T-cell (primary cell): ENCODE results near the gene BCOR. TPM values are rescaled to one million over a fixed set of nuclear protein-coding genes. Genes with fewer than 3 reads are reported as not detected.

Experiments
- ATAC-seq, 4 experiments: fragments of 200-7000 bp in 3 of 4; fragments of 150-1000 bp in 1 of 4; cut with Tn5 transposase; replicated peaks in 1 of 4; 1 replicate in 3 of 4; 2 replicates in 1 of 4; pipeline ENCODE4 v1.10.0; 2021; ENCODE audit warnings: moderate library complexity in 3 of 4, mild to moderate bottlenecking in 2 of 4, moderate number of reproducible peaks in 1 of 4
- CTCF ChIA-PET, 2 donors: fragments of 300-600 bp; sonication (Branson Sonifier 250); formaldehyde crosslinking; loops; one replicate each; lab custom pipeline; 2022; ENCODE audit warnings: antibody characterized with exemption in 2 of 2; lab: Charles Lee
- POLR2A ChIA-PET, 2 donors: fragments of 300-600 bp; sonication (Branson Sonifier 250); formaldehyde crosslinking; loops; one replicate each; lab custom pipeline; 2022; ENCODE audit warnings: antibody characterized with exemption in 2 of 2; lab: Charles Lee
- DNase-seq, 35 experiments: peaks; one replicate each; pipeline versions ENCODE4 v3.0.0 to v3.0.0-alpha.2; 2013 to 2023
- H3K27ac ChIP-seq: one replicate; pipeline ENCODE4 v1.5.1; 2013; ENCODE audit warnings: low read length
- H3K27me3 ChIP-seq, 2 experiments: replicated peaks in 1 of 2; 1 replicate in 1 of 2; 2 replicates in 1 of 2; pipeline versions ENCODE4 v1.6.1 to v1.7.0; 2013; ENCODE audit warnings: low read length in 1 of 2, mixed read lengths in 1 of 2; ENCODE audit not compliant: control insufficient read depth in 2 of 2, insufficient read depth in 2 of 2; ENCODE audit errors: extremely low read depth in 1 of 2
- H3K36me3 ChIP-seq, 2 donors: 1 replicate in 1 of 2; 2 replicates in 1 of 2; pipeline versions ENCODE4 v1.6.1 to v1.7.0; 2013; ENCODE audit warnings: low read length in 1 of 2; ENCODE audit not compliant: control insufficient read depth in 2 of 2, insufficient read depth in 1 of 2; ENCODE audit errors: extremely low read depth in 1 of 2
- H3K4me1 ChIP-seq, 2 experiments: 1 replicate in 1 of 2; 2 replicates in 1 of 2; pipeline versions ENCODE4 v1.6.1 to v1.7.0; 2013; ENCODE audit warnings: low read length in 2 of 2, mixed read lengths in 1 of 2; ENCODE audit not compliant: insufficient read depth in 2 of 2, control insufficient read depth in 1 of 2; ENCODE audit errors: extremely low read depth in 1 of 2
- H3K4me3 ChIP-seq, 2 donors: 1 replicate in 1 of 2; 2 replicates in 1 of 2; pipeline versions ENCODE4 v1.5.1 to v1.7.0; 2013; ENCODE audit warnings: mild to moderate bottlenecking in 2 of 2, low read length in 1 of 2, moderate library complexity in 1 of 2; ENCODE audit not compliant: control insufficient read depth in 1 of 2; ENCODE audit errors: extremely low read depth in 1 of 2
- H3K9me3 ChIP-seq: 2 replicates; pipeline ENCODE4 v1.7.0; 2013
- H3K27ac Mint-ChIP-seq, 2 donors: one replicate each; pipeline ENCODE4 v1.8.0; 2020 to 2021; ENCODE audit warnings: mild to moderate bottlenecking in 2 of 2, mixed read lengths in 2 of 2
- H3K27me3 Mint-ChIP-seq, 2 donors: one replicate each; pipeline ENCODE4 v1.8.0; 2021 to 2022; ENCODE audit warnings: mixed read lengths in 2 of 2
- H3K36me3 Mint-ChIP-seq: one replicate; pipeline ENCODE4 v1.8.0; 2021; ENCODE audit warnings: mixed read lengths
- H3K4me1 Mint-ChIP-seq, 3 donors: one replicate each; pipeline ENCODE4 v1.8.0; 2020 to 2022; ENCODE audit warnings: mixed read lengths in 3 of 3, mild to moderate bottlenecking in 1 of 3
- H3K4me3 Mint-ChIP-seq, 3 donors: one replicate each; pipeline ENCODE4 v1.8.0; 2020 to 2022; ENCODE audit warnings: mild to moderate bottlenecking in 3 of 3, mixed read lengths in 3 of 3, moderate library complexity in 3 of 3
- H3K9me3 Mint-ChIP-seq, 3 donors: one replicate each; pipeline ENCODE4 v1.8.0; 2020 to 2022; ENCODE audit warnings: mixed read lengths in 3 of 3
- WGBS: methylation state at CpG from one replicate; pipeline ENCODE4 v1.1.5; 2013; ENCODE audit warnings: missing lambda C conversion rate; ENCODE audit not compliant: insufficient coverage; 5-methylcytosine and 5-hydroxymethylcytosine counted together
- total RNA-seq, 35 experiments: library from RNA in 6 of 35; stranded (reverse) in 6 of 35; fragments of 120-200 nt in 1 of 35; gene quantifications; one replicate each; pipeline versions ENCODE4 v1.2.1 to v1.2.4 and lab custom pipeline; 2013 to 2026

Gene BCOR
- total RNA-seq, 5 donors from 2014 or later (not counting 1 experiment from before 2014, with no cell fraction given), result 24.4 to 49.2 (median 42.2) TPM

DNA sequence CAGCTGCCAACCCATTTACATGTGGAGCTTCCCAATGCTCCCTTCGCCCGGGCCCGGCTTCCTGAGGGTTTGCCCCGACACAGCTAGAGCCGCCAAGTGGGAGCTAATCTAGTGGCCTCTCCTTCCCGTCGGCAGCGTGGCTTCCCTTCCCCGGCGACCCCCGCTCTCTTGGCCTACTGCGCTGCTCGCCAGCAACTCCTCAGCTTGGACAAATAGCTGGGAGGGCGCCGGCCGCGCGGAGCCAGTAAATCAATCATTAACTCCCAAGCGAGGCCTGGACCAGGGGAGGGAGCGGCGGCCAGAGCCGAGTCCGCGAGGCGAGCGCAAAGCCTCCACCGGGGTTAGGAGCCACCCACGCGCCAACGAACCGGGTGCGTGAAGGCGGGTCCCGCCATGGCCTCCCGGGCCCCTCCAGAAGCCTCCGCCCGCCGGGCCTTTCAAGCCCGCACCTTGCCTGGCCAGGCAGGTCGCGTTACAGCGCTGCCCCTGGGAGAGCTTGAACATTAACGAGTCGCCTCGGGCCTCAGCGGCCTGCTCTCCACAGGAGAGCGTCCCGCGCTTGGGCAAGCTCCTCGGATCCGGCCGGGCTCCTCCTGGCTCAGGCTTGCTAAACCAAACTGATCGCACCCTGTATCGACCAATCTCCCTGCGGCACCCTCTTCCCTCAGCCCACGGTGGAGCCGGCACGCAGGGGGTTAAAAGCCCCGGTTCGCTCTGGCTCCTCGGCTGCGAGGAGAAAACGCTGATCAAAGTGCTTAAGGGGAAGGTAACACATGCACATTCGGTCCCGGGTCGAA, 10.6 kb upstream of the BCOR start:
- Mint-ChIP-seq H3K36me3 (no peaks in the 10 kb centered on the region), H3K27ac (no peak overlapping the region), H3K27me3 (peaks cover 0 to 18% of the 10 kb centered on the region in 2 donors), H3K4me3 (peak overlapping the region; percentile 59 to 84 (median 64)), H3K4me1 (peaks cover 10 to 22% (median 15%) of the 10 kb centered on the region in 3 donors), H3K9me3 (no peaks in the 10 kb centered on the region)
- 50% methylated on average over 27 of the region's 66 CpGs for WGBS
- H3K4me3 ChIP-seq, result peak overlapping the region; percentile 32 to 65
- peaks cover 7 to 32% of the 10 kb centered on the region in 2 experiments for H3K4me1 ChIP-seq
- ChIA-PET POLR2A (no interaction called here), CTCF (no interaction called here)
- DNase-seq (no peak), ATAC-seq (no peak)
- H3K27ac ChIP-seq, result no peak overlapping the region
- no peaks in the 10 kb centered on the region for H3K36me3 ChIP-seq
- peaks cover 0 to 2% of the 10 kb centered on the region in 2 experiments for H3K27me3 ChIP-seq
- no peaks in the 10 kb centered on the region for H3K9me3 ChIP-seq

DNA sequence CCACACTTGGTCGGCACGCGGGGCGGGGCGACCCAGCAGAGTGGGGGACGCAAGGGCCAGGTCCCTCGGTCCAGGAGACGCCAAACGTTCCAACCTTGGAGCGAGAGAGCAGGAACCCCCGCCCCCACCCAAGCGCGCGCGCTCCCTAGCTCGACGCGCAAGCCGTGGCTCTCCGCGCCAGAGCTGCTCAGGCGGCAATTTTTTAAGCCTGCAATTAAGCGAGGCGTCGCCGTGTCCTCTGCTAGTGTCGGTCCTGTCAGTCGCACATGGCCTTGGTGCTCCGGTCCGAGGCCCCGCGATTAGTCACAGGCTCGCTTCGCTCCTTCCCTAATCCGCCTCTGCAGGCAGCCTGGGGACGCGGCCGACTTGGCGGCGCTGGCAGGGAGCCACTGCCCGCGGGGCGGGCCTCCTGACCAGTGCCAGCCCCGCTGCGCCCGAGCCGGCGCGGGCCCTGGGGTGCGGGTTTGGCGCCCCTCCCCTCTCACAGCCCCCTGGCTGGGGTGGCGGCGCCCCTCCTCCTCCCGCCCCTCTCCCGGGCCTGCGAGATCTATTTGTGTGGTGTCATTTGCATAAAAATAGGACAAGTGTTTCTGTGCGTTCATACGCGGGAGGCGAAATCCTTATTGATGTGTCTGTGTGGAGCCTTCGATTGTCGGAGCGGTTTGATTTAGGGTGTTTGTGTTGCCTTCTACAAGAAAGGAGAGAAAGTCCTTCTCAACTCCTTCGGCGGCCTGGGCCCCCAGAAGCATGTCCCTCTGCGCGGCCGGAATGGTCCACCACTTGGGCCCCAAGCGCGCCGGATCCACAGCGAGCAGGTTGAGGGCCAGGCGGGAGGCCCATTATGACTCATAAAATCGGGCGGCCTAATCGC, 9.8 kb upstream of the BCOR start:
- Histone ChIP-seq H3K27me3 (peaks cover 0 to 2% of the 10 kb centered on the region in 2 experiments), H3K27ac (no peak overlapping the region), H3K9me3 (no peaks in the 10 kb centered on the region), H3K36me3 (no peaks in the 10 kb centered on the region), H3K4me3 (peak overlapping the region; percentile 58 to 64), H3K4me1 (peaks cover 7 to 32% of the 10 kb centered on the region in 2 experiments)
- Mint-ChIP-seq H3K9me3 (no peaks in the 10 kb centered on the region), H3K4me3 (peak overlapping the region; percentile 78 to 84 (median 79)), H3K36me3 (no peaks in the 10 kb centered on the region), H3K27ac (peak overlapping the region in 1 of 2 donors; percentile 55), H3K27me3 (peaks cover 0 to 18% of the 10 kb centered on the region in 2 donors), H3K4me1 (peaks cover 10 to 22% (median 15%) of the 10 kb centered on the region in 3 donors)
- DNase-seq (peak in 3 of 35 experiments; percentile 18 to 44 (median 30)), ATAC-seq (no peak)
- CTCF ChIA-PET, result no interaction called here
- 44% methylated on average over 34 of the region's 76 CpGs for WGBS
- POLR2A ChIA-PET, result interaction anchor here in 1 of 2 donors (0.6 kb wide), 1 partner anchor 8 kb away, joined by 5 read pairs; no protein-coding TSS in a partner anchor

DNA sequence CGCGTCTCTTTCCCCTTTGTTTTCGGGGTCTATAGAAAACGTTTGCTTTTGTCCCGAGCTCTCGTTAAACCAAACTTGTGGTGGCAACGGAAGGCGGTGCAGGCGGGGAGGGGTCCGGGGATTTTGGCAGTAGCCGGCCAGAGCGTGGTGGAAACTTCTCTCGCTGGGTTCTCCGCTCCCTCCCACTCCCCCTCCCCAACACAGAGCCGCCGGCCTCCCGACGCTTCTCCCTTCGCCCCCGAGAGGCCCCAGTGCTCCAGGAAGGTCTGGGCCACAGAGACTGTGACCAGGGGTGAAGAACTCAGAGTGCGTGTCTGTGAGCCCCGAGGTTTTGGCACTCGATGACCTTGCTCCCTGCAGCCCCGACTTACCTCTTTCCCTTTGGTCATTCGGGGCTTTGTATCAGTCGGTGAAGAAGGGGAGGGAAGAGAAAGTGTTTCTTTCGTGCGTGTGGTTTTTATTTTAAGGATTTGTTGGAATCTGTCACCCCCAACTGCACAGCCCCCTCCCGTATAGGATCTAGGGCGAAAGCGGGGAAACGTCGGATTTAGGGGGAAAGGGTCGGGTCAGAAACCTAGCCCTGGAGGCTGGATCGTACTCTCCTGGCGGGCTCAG, 9.0 kb upstream of the BCOR start:
- Mint-ChIP-seq H3K27ac (peak overlapping the region; percentile 55 to 83), H3K4me3 (peak overlapping the region; percentile 78 to 84 (median 79)), H3K4me1 (peaks cover 10 to 22% (median 15%) of the 10 kb centered on the region in 3 donors), H3K9me3 (no peaks in the 10 kb centered on the region), H3K27me3 (peaks cover 0 to 13% of the 10 kb centered on the region in 2 donors), H3K36me3 (no peaks in the 10 kb centered on the region)
- Histone ChIP-seq H3K27me3 (peaks cover 0 to 2% of the 10 kb centered on the region in 2 experiments), H3K9me3 (no peaks in the 10 kb centered on the region), H3K4me3 (peak overlapping the region; percentile 58 to 64), H3K36me3 (no peaks in the 10 kb centered on the region), H3K27ac (no peak overlapping the region), H3K4me1 (peaks cover 7 to 32% of the 10 kb centered on the region in 2 experiments)
- ATAC-seq (peak in 1 of 4 experiments; percentile 4), DNase-seq (no peak)
- ChIA-PET POLR2A (interaction anchor here in 1 of 2 donors (0.7 kb wide), 1 partner anchor 9 kb away, joined by 3 read pairs; no protein-coding TSS in a partner anchor), CTCF (no interaction called here)
- WGBS, result 2% methylated on average over 7 of the region's 36 CpGs

DNA sequence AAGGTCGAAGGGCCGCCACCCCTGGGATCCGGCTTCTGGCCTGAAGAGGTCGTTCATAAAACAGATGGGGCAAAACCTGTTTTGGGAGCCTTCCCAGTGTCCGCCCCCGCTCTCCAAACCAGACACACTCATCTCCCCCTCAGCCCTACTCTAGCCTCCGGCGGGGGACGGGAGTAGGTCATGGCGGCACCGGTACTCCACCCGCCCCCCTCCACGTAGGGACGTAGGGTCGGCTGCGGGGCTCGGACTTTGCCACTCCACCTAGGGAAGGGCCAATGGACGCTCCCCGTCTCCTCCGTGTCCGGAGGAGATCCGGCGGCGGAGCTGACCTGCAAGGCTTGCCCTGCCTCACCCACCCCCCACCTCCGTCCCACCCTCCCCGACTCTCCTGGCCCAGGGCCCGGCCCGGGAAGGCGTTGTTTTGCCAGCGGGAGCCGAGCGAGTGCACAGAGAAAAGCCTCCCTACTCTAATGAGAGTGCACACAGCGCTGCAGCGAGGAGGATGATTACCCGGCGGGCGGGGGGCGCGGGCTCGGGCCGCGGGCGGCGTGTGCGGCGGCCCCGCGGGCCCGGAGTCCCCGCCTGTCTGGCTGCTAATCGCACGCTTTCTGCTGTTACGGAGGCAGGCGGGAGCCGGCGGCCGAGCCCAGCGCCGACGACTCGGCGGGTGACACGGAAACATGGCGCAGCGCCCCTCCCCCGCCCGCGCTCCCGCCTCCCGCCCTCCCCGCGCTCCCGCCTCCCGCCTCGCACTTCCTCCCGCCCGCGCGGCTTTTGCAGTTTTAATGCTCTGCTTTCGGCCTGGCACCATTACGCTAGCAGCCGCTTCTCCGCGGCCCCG, 8.3 kb upstream of the BCOR start:
- Mint-ChIP-seq H3K9me3 (no peaks in the 10 kb centered on the region), H3K27me3 (peaks cover 0 to 7% of the 10 kb centered on the region in 2 donors), H3K27ac (peak overlapping the region; percentile 71 to 83), H3K36me3 (no peaks in the 10 kb centered on the region), H3K4me1 (peaks cover 10 to 19% (median 11%) of the 10 kb centered on the region in 3 donors), H3K4me3 (peak overlapping the region; percentile 78 to 84 (median 80))
- peaks cover 0 to 2% of the 10 kb centered on the region in 2 experiments for H3K27me3 ChIP-seq
- no peaks in the 10 kb centered on the region for H3K9me3 ChIP-seq
- no peaks in the 10 kb centered on the region for H3K36me3 ChIP-seq
- peaks cover 7 to 32% of the 10 kb centered on the region in 2 experiments for H3K4me1 ChIP-seq
- DNase-seq (peak; percentile 48 to 85 (median 66)), ATAC-seq (peak; percentile 45 to 57 (median 50))
- POLR2A ChIA-PET, result interaction anchor here in 1 of 2 donors (0.7 kb wide), 1 partner anchor 8 kb away, joined by 3 read pairs; no protein-coding TSS in a partner anchor
- CTCF ChIA-PET, result no interaction called here
- under 1% methylated on average over 39 of the region's 85 CpGs for WGBS
- H3K4me3 ChIP-seq, result peak overlapping the region; percentile 64 to 71
- peak overlapping the region; percentile 49 for H3K27ac ChIP-seq

DNA sequence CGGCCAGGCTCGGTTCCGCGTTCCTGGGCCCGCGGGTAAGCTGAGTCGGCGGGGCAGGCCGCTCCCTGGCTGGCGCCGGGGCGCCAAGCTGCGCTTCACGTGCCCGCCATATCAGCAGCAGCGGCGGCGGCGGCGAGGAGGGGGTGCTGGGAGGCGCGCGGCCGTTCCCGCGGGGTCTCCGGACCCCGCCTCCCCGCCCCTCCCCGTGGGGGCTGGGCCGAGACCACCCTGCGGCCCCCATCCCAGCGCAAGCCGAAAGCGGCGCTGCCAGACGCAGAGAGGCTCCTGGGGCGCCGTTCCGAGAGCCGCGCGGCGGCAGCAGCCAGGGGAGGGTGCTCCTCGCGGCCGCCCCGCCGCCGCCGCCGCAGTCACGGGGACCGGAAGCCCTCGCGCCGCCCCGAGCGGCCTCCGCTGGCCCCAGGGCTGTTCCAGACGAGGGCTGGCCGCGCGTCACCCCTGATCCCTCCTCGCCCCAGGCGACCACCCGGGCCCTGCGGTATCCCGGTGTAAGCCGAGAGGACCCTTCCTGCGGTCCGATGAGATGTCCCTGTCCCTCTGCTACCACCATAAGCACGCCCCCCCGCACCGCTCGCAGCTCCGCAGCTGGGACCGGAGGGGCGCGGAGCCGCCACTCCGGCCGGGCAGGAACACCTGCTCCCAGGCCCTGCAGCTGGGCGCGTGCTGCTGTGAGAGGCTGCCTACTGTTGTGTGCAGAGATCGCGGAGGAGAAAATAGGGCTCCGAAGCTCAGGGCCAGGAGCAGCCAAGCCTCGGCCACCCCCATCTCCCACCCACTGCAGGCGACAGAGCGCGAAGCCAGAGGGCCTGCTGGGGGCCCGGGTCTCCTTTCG, 7.5 kb upstream of the BCOR start:
- Histone ChIP-seq H3K4me1 (peaks cover 7 to 32% of the 10 kb centered on the region in 2 experiments), H3K27ac (peak overlapping the region; percentile 49), H3K27me3 (peaks cover 0 to 2% of the 10 kb centered on the region in 2 experiments), H3K9me3 (no peaks in the 10 kb centered on the region), H3K36me3 (no peaks in the 10 kb centered on the region), H3K4me3 (peak overlapping the region; percentile 64 to 71)
- ATAC-seq (peak; percentile 36 to 44 (median 40)), DNase-seq (peak in 7 of 35 experiments; percentile 18 to 57 (median 35))
- Mint-ChIP-seq H3K36me3 (no peaks in the 10 kb centered on the region), H3K27ac (peak overlapping the region; percentile 11 to 71), H3K4me3 (peak overlapping the region; percentile 73 to 84 (median 80)), H3K9me3 (no peaks in the 10 kb centered on the region), H3K4me1 (peaks cover 10 to 18% (median 13%) of the 10 kb centered on the region in 3 donors), H3K27me3 (peaks cover 0 to 4% of the 10 kb centered on the region in 2 donors)
- 0% methylated on average over 77 of the region's 94 CpGs for WGBS
- ChIA-PET POLR2A (interaction anchor here in 1 of 2 donors (0.6 to 0.7 kb wide), 2 partner anchors 9 to 251 kb away, joined by 3 to 4 read pairs; no protein-coding TSS in a partner anchor), CTCF (no interaction called here)
